Fibroblast of villous mesenchyme (primary cell): Measurements from ENCODE around the gene PDHX. TPM values are rescaled to one million over a fixed set of nuclear protein-coding genes. Genes with fewer than 3 reads are reported as not detected.
A peak's percentile ranks its signal among the peaks of the same experiment; 100 is the strongest.

Source experiments
- DNase-seq: peaks from one replicate; pipeline ENCODE4 v3.0.0-alpha.2; 2010; ENCODE audit warnings: low read depth
- H3K4me3 ChIP-seq: 2 replicates; pipeline ENCODE4 v1.5.1; 2011; ENCODE audit warnings: low read depth, mild to moderate bottlenecking, low read length
- total RNA-seq: library from RNA; depleted of rRNA; stranded (reverse); fragments of >200 nt; gene quantifications from 2 replicates; pipeline ENCODE4 v1.2.3, GENCODE V29; 2012
- TF ChIP-seq, protein P1 (sequence below): IDR thresholded peaks from 2 replicates; pipeline ENCODE4 v1.5.1; 2012; ENCODE audit warnings: low read depth, mild to moderate bottlenecking, low read length; ENCODE audit not compliant: insufficient read depth

The PDHX gene
- total RNA-seq, 1 donor: 66.9 TPM

DNA sequence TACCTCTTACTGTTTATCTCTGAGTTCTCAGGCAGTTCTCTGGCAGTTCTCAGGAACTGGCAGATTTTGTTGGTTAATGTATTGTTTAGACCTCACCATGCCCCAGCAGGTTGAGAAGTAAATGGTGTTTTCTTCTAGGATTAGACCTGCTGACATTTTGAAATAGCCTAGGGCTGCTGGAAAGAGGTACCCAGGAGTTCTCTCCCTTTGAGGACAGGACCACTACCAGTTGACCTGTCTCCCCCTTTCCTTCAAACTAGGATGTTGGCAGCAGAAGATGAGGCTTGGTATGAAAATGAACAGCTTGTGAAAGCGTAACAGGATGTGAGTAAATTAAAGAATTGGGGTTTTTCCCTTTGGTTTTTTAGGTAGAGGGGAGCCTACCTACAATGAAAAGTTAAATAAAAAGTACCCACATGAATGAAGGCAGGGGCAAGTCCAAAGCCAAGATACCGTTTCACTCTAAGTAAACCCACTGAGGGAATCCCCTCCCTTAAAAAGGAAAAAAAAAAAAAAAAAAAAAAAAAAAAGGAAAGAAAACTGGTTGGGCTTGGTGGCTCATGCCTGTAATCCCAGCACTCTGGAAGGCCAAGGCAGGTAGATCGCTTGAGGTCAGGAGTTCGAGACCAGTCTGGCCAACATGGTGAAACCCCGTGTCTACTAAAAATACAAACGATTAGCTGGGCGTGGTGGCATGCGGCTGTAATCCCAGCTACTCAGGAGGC lies 96.2 kb downstream of the PDHX start:
- no peak for DNase-seq
- TF ChIP-seq, protein P1, sequence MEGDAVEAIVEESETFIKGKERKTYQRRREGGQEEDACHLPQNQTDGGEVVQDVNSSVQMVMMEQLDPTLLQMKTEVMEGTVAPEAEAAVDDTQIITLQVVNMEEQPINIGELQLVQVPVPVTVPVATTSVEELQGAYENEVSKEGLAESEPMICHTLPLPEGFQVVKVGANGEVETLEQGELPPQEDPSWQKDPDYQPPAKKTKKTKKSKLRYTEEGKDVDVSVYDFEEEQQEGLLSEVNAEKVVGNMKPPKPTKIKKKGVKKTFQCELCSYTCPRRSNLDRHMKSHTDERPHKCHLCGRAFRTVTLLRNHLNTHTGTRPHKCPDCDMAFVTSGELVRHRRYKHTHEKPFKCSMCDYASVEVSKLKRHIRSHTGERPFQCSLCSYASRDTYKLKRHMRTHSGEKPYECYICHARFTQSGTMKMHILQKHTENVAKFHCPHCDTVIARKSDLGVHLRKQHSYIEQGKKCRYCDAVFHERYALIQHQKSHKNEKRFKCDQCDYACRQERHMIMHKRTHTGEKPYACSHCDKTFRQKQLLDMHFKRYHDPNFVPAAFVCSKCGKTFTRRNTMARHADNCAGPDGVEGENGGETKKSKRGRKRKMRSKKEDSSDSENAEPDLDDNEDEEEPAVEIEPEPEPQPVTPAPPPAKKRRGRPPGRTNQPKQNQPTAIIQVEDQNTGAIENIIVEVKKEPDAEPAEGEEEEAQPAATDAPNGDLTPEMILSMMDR: no peak
- no peak overlapping the region for H3K4me3 ChIP-seq

DNA sequence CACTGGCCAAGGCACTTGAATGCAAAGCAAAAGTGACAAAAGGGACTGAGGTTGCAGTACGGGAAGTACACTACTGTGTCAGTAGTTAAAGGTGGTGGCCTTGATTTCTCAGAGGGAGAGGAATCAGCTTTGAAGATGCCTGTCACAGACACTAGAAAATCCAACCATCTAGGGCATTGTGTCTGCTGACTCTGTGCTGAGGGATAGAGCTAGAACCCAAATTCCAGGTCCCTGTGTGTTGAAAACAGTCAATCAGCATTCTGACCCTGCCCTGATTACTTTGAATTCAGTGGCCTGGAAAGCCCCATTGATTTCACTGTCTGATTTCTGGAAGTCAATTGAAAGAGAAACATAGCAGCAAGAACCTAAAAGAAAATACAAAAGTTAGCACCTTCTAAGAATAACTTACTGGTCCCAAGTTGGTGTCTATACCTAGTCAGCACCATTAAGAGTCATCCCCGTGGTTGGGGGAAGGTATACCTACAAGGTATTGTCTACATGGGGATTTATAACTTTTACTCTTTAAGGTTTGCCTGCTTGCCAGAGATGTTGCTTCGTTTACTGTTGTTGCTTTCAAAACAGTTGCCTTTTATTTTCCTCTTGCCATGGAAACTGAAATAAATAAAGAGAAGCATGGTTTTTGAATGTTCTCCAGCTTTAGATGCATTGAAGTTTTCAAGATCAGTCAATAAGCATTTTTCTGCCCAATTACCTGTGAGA lies 97.3 kb downstream of the PDHX start:
- TF ChIP-seq, protein P1: no peak
- DNase-seq: peak; percentile 52
- no peak overlapping the region for H3K4me3 ChIP-seq

DNA sequence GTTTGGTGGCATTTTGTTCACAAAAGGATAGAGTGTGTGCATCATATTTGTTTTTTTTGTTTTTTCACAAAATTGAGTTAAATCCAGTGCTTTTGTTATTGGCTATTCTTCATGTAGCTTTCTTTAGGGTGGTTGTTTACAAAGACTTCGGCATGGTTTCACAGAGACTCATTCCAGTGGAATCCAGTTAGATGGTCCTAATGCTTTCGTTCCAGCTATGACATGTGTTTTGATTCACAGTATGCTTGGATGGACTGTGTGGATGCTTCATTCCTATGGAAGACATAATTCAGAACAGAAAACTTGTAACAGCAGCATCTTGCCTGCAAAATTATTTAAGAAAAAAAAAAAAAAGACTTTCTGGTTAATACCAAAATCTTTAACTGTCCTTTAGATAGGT lies 97.9 kb downstream of the PDHX start:
- no peak overlapping the region for H3K4me3 ChIP-seq
- peak; percentile 83 for DNase-seq

DNA sequence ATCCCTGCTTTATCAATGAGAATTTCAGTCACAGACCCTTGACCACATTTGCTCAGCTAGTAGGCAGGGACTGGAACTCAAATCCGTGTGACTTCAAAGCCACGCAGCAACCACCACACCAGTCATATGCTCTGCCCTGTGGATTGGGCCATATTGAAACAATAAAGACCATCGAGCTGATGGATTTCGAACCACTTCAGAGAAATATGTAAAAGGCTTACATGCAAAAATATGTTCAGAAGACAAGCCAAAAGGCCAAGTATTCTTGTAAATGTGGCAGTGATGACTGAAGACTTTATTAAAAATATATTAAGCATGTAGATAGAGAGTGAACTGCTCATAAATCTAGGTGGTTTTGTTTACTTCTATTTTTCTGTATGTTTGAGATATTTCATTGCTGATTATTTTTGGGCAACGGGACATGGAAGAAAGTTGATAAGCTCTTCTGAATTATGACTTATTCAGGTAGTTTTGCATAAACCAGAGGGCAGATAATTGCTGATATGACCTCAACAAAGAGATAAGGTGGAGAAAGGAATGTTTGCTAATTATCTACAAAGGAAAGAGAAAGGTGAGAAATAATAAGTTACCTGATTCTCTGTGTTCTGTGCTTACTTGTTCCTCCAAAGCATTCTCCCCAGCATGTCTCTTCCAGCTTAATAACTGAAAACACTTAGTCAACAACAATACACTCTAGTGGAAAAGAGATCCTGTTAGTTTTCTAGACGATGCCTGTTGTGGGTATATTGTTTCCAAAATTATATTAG lies 99.4 kb downstream of the PDHX start:
- TF ChIP-seq, protein P1: no peak
- DNase-seq: no peak
- H3K4me3 ChIP-seq: no peak overlapping the region

More for the DNA sequence above, 97.9 kb downstream of the PDHX start:
- TF ChIP-seq, protein P1: no peak

DNA sequence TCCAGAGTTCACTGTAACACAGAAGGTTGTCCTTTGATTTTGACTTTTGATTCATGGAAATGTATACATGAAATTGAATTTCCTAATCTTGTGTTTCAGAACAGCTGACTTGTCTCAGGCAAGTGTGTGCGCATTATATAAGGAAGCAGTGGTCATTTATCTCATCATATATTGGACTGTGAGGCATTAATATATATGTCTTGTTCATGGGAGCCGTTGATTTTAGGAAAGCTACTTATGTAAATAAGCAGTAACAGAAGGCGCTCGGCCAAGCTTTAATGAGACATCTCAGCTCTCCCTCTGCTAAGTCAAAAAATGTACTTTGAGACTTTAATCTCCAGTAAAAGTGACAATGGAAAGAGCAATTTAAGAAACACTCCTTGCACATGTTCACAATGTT lies 100.5 kb downstream of the PDHX start:
- H3K4me3 ChIP-seq: no peak overlapping the region
- TF ChIP-seq, protein P1: no peak
- no peak for DNase-seq

DNA sequence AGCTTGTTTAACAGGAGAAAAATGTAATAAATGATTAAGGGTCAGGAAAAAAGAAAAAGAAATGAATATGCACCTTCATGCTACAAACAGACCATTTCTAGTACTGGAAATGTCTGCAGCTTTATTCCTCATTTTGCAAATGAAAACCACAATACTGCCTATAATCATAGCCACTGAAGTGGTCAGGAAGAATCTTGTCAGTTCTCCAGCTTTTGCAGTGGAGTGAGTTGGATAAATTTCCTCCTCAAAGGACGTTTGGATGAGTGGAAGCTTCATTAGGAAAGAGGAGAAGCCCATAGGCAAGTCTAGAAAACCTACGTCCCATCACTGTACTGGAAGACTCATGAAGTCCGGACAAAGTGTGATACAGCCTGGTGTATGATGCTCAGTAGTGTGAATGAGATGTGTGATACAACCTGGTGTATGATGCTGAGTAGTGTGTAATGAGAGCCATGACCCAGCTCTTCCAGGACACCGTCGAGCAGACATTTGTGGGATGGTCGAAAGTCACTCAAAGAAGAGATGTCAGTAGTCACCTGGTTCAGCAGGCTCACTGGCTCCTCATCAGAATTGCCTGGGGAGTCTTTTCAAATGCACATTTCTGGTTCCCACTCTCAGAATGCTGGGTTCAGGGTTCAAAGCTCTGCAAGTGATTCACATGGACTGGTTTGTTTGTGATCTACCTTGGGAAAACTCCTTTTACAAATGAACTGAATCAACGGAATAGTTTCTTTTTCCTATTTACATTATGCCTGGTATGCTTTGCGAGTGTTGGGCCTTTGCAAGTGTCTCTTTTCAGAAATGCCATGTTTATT lies 101.3 kb downstream of the PDHX start:
- no peak overlapping the region for H3K4me3 ChIP-seq
- no peak for DNase-seq
- TF ChIP-seq, protein P1: no peak
